A673 (cell line): ENCODE data around the gene SLC7A1. TPM values are rescaled to one million over a fixed set of nuclear protein-coding genes. Genes with fewer than 3 reads are reported as not detected.

Source experiments
- BruUV-seq: library from RNA; stranded (reverse); fragments of 400-500 nt; replicated peaks from 2 replicates; lab custom pipeline; 2021; lab: Mats Ljungman, UMichigan
- CTCF ChIA-PET: fragments of 300-600 bp; sonication (Branson Sonifier 250); formaldehyde crosslinking; loops from one replicate; lab custom pipeline; 2022; ENCODE audit warnings: antibody characterized with exemption; lab: Charles Lee
- POLR2A ChIA-PET: fragments of 300-600 bp; sonication (Branson Sonifier 250); formaldehyde crosslinking; loops from one replicate; lab custom pipeline; 2022; ENCODE audit warnings: antibody characterized with exemption; ENCODE audit not compliant: low non-redundant PET; lab: Charles Lee
- DNase-seq: peaks from one replicate; pipeline ENCODE4 v3.0.0-alpha.2; 2015; ENCODE audit warnings: low spot score
- H3K27ac ChIP-seq: fragments of 200-600 bp; sonication (generic); 2 replicates; pipeline ENCODE4 v1.5.1; 2016; ENCODE audit warnings: mixed run types, low read depth, mild to moderate bottlenecking, mixed read lengths, antibody characterized with exemption, low read length; ENCODE audit not compliant: poor library complexity, severe bottlenecking
- H3K27me3 ChIP-seq: fragments of 200-600 bp; sonication (generic); replicated peaks from 2 replicates; pipeline ENCODE4 v1.6.1; 2017; ENCODE audit warnings: mixed run types, low read depth, mild to moderate bottlenecking, mixed read lengths, antibody characterized with exemption, low read length; ENCODE audit not compliant: insufficient read depth, poor library complexity
- H3K36me3 ChIP-seq: fragments of 200-600 bp; sonication (generic); 2 replicates; pipeline ENCODE4 v1.6.1; 2016; ENCODE audit warnings: mixed run types, mild to moderate bottlenecking, mixed read lengths, antibody characterized with exemption, low read length; ENCODE audit not compliant: insufficient read depth, poor library complexity, severe bottlenecking
- H3K4me1 ChIP-seq: fragments of 200-600 bp; sonication (generic); 2 replicates; pipeline ENCODE4 v1.6.1; 2017; ENCODE audit warnings: mixed run types, mild to moderate bottlenecking, mixed read lengths, antibody characterized with exemption, low read length; ENCODE audit not compliant: insufficient read depth, poor library complexity, severe bottlenecking
- H3K4me3 ChIP-seq: fragments of 200-600 bp; sonication (generic); 2 replicates; pipeline ENCODE4 v1.5.1; 2016; ENCODE audit warnings: low read depth, mixed run types, mild to moderate bottlenecking, mixed read lengths, low read length; ENCODE audit not compliant: poor library complexity, severe bottlenecking
- H3K9me3 ChIP-seq: fragments of 200-600 bp; sonication (generic); 2 replicates; pipeline ENCODE4 v1.6.1; 2016; ENCODE audit warnings: mixed run types, low read depth, mild to moderate bottlenecking, mixed read lengths, antibody characterized with exemption, low read length; ENCODE audit not compliant: poor library complexity, severe bottlenecking
- CTCF ChIP-seq: fragments of 300-800, 200-600 bp; sonication (generic); conservative IDR thresholded peaks from 2 replicates; pipeline ENCODE4 v1.5.1; 2017; ENCODE audit warnings: low read depth, mild to moderate bottlenecking, antibody characterized with exemption, low read length, moderate library complexity, mixed read lengths
- EZH2 ChIP-seq: fragments of 200-600 bp; sonication (generic); IDR thresholded peaks from 2 replicates; pipeline ENCODE4 v1.6.1; 2017; ENCODE audit warnings: borderline replicate concordance, low read depth, mild to moderate bottlenecking, mixed read lengths, antibody characterized with exemption, low read length; ENCODE audit not compliant: poor library complexity, severe bottlenecking
- intact Hi-C: fragments of 100-400 bp; cut with micrococcal nuclease; formaldehyde crosslinking; loops from one replicate; pipeline ENCODE4 v1.10.0; 2022; ENCODE audit not compliant: unreplicated experiment
- total RNA-seq: library from RNA; stranded (reverse); gene quantifications from 2 replicates; pipeline ENCODE4 v1.2.3, GENCODE V29; 2021

SLC7A1 gene
- total RNA-seq, 1 experiment from 2014 or later = 81.6 TPM

GRCh38 chr13:29513002-29513980 lies 82.2 kb downstream of the SLC7A1 start:
- DNase-seq = no peak
- Histone ChIP-seq H3K9me3 (no peaks in the 10 kb centered on the region), H3K36me3 (peaks cover 49% of the 10 kb centered on the region), H3K27me3 (no peaks in the 10 kb centered on the region), H3K27ac (no peak overlapping the region), H3K4me1 (no peaks in the 10 kb centered on the region), H3K4me3 (no peak overlapping the region)
- ChIA-PET POLR2A (no interaction called here), CTCF (no interaction called here)
- intact Hi-C loops = no loop called here
- no peak for TF ChIP-seq EZH2
- no peak for TF ChIP-seq CTCF
- BruUV-seq = no TSS peak

GRCh38 chr13:29511980-29512379 lies 83.5 kb downstream of the SLC7A1 start:
- Histone ChIP-seq H3K27me3 (no peaks in the 10 kb centered on the region), H3K9me3 (no peaks in the 10 kb centered on the region), H3K36me3 (peaks cover 36% of the 10 kb centered on the region), H3K4me1 (no peaks in the 10 kb centered on the region), H3K27ac (no peak overlapping the region), H3K4me3 (no peak overlapping the region)
- DNase-seq = no peak
- TF ChIP-seq CTCF (no peak), EZH2 (no peak)
- POLR2A ChIA-PET = no interaction called here
- intact Hi-C loops = no loop called here
- BruUV-seq = TSS peak; percentile 17
- CTCF ChIA-PET = no interaction called here

- CTCF ChIA-PET = no interaction called here
- no peak for DNase-seq
- no peak for TF ChIP-seq CTCF
- no peak for TF ChIP-seq EZH2
- no TSS peak for BruUV-seq
- intact Hi-C loops = no loop called here
- peaks cover 29% of the 10 kb centered on the region for H3K36me3 ChIP-seq
- H3K4me3 ChIP-seq = no peak overlapping the region
- POLR2A ChIA-PET = no interaction called here
- H3K27me3 ChIP-seq = no peaks in the 10 kb centered on the region
- H3K4me1 ChIP-seq = no peaks in the 10 kb centered on the region
- H3K27ac ChIP-seq = no peak overlapping the region
- no peaks in the 10 kb centered on the region for H3K9me3 ChIP-seq
These were observed 84.2 kb downstream of the SLC7A1 start for GRCh38 chr13:29511106-29511796.
